RWPE1 (cell line): ENCODE measurements around the gene F12.

Experiments
- CTCF ChIA-PET: fragments of 350-600 bp; sonication (Branson Sonifier 250); formaldehyde crosslinking; extraction: SDS; loops from one replicate; lab custom pipeline; 2021; lab: Yijun Ruan, JAX
- POLR2A ChIA-PET: fragments of 400-600 bp; formaldehyde crosslinking; extraction: SDS; loops from one replicate; lab custom pipeline; 2020; ENCODE audit warnings: antibody characterized with exemption; ENCODE audit not compliant: low non-redundant PET; lab: Yijun Ruan, JAX
- DNase-seq: peaks from one replicate; pipeline ENCODE4 v3.0.0; 2012; ENCODE audit warnings: low spot score
- H3K27ac ChIP-seq: fragments of 450-650 bp; 2 replicates; pipeline ENCODE4 v1.5.1; 2017
- TF ChIP-seq, protein P1 (sequence below): fragments of 450-650 bp; conservative IDR thresholded peaks from 2 replicates; pipeline ENCODE4 v1.5.1; 2017; ENCODE audit warnings: low read depth, mild to moderate bottlenecking

Gene F12

DNA sequence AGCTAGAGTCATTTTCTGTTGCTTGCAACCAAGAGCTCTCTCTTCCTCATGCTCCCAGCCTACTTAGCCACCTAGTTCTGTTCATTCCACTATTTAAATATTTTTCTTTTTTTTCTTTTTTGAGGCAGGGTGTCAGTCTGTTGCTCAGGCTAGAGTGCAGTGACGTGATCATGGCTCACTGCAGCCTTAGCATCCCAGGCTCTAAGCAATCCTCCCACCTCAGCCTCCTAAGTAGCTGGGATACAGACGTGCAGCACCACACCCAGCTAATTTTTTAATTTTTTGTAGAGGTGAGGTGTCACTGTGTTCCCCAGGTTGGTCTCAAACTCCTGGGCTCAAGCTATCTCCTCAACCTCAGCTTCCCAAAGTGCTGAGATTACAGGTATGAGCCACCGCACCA, 5.1 kb upstream of the F12 start:
- ChIA-PET CTCF (interaction anchor here (1.1 to 4.4 kb wide), 2 partner anchors 11 to 40 kb away, joined by 3 to 27 read pairs; no protein-coding TSS in a partner anchor), POLR2A (interaction anchor here (0.9 kb wide), 1 partner anchor 10 kb away, joined by 3 read pairs; no protein-coding TSS in a partner anchor)
- DNase-seq = no peak
- no peak overlapping the region for H3K27ac ChIP-seq
- TF ChIP-seq, protein P1, sequence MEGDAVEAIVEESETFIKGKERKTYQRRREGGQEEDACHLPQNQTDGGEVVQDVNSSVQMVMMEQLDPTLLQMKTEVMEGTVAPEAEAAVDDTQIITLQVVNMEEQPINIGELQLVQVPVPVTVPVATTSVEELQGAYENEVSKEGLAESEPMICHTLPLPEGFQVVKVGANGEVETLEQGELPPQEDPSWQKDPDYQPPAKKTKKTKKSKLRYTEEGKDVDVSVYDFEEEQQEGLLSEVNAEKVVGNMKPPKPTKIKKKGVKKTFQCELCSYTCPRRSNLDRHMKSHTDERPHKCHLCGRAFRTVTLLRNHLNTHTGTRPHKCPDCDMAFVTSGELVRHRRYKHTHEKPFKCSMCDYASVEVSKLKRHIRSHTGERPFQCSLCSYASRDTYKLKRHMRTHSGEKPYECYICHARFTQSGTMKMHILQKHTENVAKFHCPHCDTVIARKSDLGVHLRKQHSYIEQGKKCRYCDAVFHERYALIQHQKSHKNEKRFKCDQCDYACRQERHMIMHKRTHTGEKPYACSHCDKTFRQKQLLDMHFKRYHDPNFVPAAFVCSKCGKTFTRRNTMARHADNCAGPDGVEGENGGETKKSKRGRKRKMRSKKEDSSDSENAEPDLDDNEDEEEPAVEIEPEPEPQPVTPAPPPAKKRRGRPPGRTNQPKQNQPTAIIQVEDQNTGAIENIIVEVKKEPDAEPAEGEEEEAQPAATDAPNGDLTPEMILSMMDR = no peak

DNA sequence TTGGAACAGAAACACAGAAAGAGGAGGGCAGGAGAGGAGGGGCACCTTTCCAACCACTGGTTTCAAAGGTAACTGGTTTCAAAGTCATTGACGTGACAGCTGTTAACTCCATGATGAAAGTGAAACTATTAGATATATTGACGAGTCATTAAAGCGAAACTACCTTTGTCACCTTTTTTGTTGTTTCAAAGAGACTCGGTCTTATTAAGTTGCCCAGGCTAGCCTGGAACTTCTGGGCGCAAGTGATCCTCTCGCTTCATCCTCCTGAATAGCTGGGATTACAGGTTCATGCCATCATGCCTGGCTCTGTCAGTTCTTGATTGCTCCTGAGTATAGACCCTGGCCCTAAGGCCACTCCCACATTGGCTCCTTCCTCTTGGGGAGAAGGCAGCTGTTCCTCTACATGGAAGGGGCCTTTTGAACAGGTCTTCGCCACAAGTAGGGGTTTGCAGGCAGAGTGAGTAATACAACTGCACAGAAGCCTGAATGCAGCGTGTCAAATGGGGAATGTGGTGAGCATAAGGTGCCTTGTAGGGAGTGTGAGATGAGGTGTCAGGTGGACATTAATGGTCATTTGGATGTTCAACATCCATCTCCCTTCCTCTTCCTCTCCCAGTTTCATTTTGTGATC, 3.4 kb upstream of the F12 start:
- H3K27ac ChIP-seq = no peak overlapping the region
- TF ChIP-seq, protein P1 = no peak
- DNase-seq = no peak
- ChIA-PET POLR2A (no interaction called here), CTCF (interaction anchor here (0.6 to 4.4 kb wide), 3 partner anchors 9 to 89 kb away, joined by 4 to 27 read pairs (median 7); no protein-coding TSS in a partner anchor)

DNA sequence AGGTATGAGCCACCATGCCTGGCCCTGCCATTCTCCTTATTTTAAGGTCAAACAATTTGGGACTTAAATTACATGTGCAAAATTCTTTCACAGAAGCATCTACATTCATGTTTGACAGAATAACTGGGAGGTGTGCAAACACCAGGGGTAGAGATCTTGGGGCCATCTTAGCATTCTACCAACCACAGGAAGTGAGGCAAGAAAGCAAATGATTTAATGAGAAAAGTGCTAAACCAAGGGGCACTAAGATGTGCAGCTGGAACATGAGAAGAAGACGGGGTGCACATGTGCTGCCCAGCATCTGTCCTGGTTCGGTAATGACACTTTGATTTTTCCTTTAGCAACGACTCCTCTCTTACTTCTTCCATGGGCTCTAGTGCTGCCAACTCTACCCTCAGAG, 1.2 kb upstream of the F12 start:
- ChIA-PET CTCF (interaction anchor here (0.6 to 0.7 kb wide), 2 partner anchors 13 to 76 kb away, joined by 3 to 5 read pairs; no protein-coding TSS in a partner anchor), POLR2A (no interaction called here)
- TF ChIP-seq, protein P1 = no peak
- no peak overlapping the region for H3K27ac ChIP-seq
- no peak for DNase-seq

DNA sequence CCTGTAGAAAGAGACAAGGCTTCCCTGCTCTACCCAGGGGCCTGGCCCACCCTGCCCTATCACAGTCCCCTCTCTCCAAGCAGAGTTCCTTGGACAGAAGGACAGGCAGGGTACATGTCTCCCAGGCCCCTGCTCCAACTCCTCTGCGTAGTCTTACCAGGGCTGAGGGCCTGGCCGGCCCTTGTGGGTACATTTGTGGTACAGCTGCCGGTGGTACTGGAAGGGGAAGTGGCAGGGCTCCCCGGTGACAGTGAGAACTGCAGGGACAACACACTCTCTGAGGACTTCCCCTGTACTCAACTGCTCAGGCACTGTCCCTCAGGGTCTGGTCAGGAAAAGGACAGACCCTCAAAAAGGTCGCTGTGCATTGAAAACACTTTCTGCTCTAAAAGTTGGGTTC, 3.6 kb downstream of the F12 start:
- ChIA-PET POLR2A (no interaction called here), CTCF (interaction anchor here (6.5 kb wide), 2 partner anchors 14 to 51 kb away, joined by 162 to 210 read pairs; no protein-coding TSS in a partner anchor)
- DNase-seq = no peak
- no peak overlapping the region for H3K27ac ChIP-seq
- TF ChIP-seq, protein P1 = no peak

DNA sequence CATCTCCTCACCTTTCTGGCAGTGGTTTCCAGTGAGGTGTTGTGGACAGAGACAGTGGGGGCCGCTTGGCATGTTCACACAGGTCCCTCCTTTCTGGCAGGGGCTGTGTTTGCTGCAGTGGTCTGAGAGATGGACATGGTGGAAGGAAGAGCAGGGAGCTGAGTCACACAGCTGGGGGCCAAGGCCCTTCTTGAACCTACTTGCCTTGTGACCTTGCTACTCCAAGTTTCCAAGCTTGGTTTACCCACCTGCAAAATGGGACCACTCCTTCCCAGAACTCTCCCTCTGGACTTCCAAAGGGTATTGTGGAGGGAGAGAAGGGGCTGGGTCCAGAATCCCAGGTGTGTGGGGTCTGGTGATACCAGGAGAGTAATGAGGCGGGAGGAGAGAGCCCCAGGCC, 4.1 kb downstream of the F12 start:
- TF ChIP-seq, protein P1 = no peak
- CTCF ChIA-PET = interaction anchor here (0.6 to 6.5 kb wide), 12 partner anchors 9 to 292 kb away, joined by 3 to 210 read pairs (median 31); partner anchors contain the start of genes GRK6, PDLIM7 and PRR7
- peak overlapping the region; percentile 78 for H3K27ac ChIP-seq
- POLR2A ChIA-PET = interaction anchor here (1.1 to 3.0 kb wide), 2 partner anchors 29 to 50 kb away, joined by 3 to 20 read pairs; no protein-coding TSS in a partner anchor
- no peak for DNase-seq

DNA sequence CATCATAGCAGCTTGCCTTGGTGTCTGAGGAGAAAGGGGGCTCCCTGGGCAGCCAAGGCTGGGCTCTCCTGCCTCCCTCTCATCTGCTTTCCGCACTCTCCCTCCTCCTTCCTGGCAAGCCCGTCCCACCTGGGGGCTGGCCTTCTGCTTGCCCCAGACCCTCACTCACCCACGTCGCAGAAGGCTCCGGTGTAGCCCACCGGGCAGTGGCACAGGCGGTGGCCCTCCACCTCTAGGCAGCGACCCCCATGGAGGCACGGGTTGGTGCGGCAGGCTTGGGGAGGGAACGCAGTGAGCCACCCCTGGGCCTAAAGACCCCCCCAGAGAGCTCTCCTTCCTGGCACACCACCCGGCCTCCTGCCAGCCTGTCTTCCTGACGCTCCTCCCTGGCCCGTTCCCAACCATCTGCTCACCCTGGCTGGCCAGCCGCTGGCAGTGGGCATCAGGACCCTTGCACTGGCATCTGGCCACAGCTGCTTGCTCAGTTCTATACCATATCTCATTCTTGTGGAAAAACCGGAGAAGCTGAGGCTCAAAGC, 4.7 kb downstream of the F12 start:
- no peak for DNase-seq
- ChIA-PET CTCF (interaction anchor here (0.5 to 6.5 kb wide), 31 partner anchors 10 to 396 kb away, joined by 3 to 210 read pairs (median 5); partner anchors contain the start of genes GRK6, PDLIM7, PRR7 and RGS14), POLR2A (interaction anchor here (0.6 to 3.0 kb wide), 7 partner anchors 10 to 199 kb away, joined by 3 to 20 read pairs (median 3); no protein-coding TSS in a partner anchor)
- H3K27ac ChIP-seq = peak overlapping the region; percentile 78
- TF ChIP-seq, protein P1 = no peak; the same call in 1 of the 2 replicates
